GM23338 (cell line): ENCODE data around the gene MANSC1. TPM values are rescaled to one million over a fixed set of nuclear protein-coding genes. Genes with fewer than 3 reads are reported as not detected.

ENCODE experiments used
- ATAC-seq: fragments of 200-7000 bp; cut with Tn5 transposase; 3 replicates; pipeline ENCODE4 v1.9.1; 2020
- DNase-seq: peaks from one replicate; pipeline ENCODE4 v3.0.0-alpha.2; 2015; ENCODE audit warnings: low spot score
- H2AFZ ChIP-seq: fragments of 200-600 bp; sonication (generic); 2 replicates; pipeline ENCODE4 v1.8.0; 2016; ENCODE audit warnings: antibody characterized with exemption, mild to moderate bottlenecking, moderate library complexity
- H3F3A ChIP-seq: fragments of 200-600 bp; sonication (generic); replicated peaks from 2 replicates; pipeline ENCODE4 v1.8.0; 2017; ENCODE audit warnings: antibody characterized with exemption, mixed run types, low read depth
- H3K27ac ChIP-seq: fragments of 200-600 bp; sonication (generic); 2 replicates; pipeline ENCODE4 v1.6.1; 2016; ENCODE audit warnings: low read depth
- H3K27me3 ChIP-seq: fragments of 200-600 bp; sonication (generic); 2 replicates; pipeline ENCODE4 v1.8.0; 2016; ENCODE audit warnings: mild to moderate bottlenecking, mixed run types, moderate library complexity; ENCODE audit not compliant: insufficient read depth
- H3K36me3 ChIP-seq: fragments of 200-600 bp; sonication (generic); 2 replicates; pipeline ENCODE4 v1.8.0; 2016; ENCODE audit warnings: mild to moderate bottlenecking; ENCODE audit not compliant: insufficient read depth
- H3K4me1 ChIP-seq: fragments of 200-600 bp; sonication (generic); 2 replicates; pipeline ENCODE4 v1.8.0; 2016; ENCODE audit warnings: mild to moderate bottlenecking, moderate library complexity; ENCODE audit not compliant: insufficient read depth
- H3K4me2 ChIP-seq: fragments of 200-600 bp; sonication (generic); 2 replicates; pipeline ENCODE4 v1.7.1; 2017; ENCODE audit warnings: mixed run types
- H3K4me3 ChIP-seq: fragments of 200-600 bp; sonication (generic); 2 replicates; pipeline ENCODE4 v1.6.1; 2016; ENCODE audit warnings: mixed run types
- H3K79me2 ChIP-seq: fragments of 200-600 bp; sonication (generic); replicated peaks from 2 replicates; pipeline ENCODE4 v1.8.0; 2017; ENCODE audit warnings: mild to moderate bottlenecking; ENCODE audit not compliant: insufficient read depth
- H3K9me2 ChIP-seq: fragments of 200-600 bp; sonication (generic); 2 replicates; pipeline ENCODE4 v1.8.0; 2017; ENCODE audit not compliant: insufficient read depth
- H4K20me1 ChIP-seq: fragments of 200-600 bp; sonication (generic); replicated peaks from 2 replicates; pipeline ENCODE4 v1.8.0; 2017; ENCODE audit warnings: mild to moderate bottlenecking; ENCODE audit not compliant: insufficient read depth
- H3K27ac Mint-ChIP-seq: 2 replicates; pipeline ENCODE4 v1.8.0; 2020; ENCODE audit warnings: inconsistent platforms, mild to moderate bottlenecking, moderate library complexity, mixed read lengths
- H3K27me3 Mint-ChIP-seq: 3 replicates; pipeline ENCODE4 v1.8.0; 2022; ENCODE audit warnings: low read depth, mild to moderate bottlenecking, moderate library complexity, mixed read lengths, inconsistent platforms; ENCODE audit not compliant: insufficient read depth, poor library complexity
- H3K36me3 Mint-ChIP-seq: 3 replicates; pipeline ENCODE4 v1.8.0; 2021; ENCODE audit warnings: low read depth, mild to moderate bottlenecking, inconsistent platforms, moderate library complexity, mixed read lengths
- H3K4me1 Mint-ChIP-seq: 3 replicates; pipeline ENCODE4 v1.8.0; 2020; ENCODE audit warnings: mild to moderate bottlenecking, inconsistent platforms, mixed read lengths
- H3K4me3 Mint-ChIP-seq: 3 replicates; pipeline ENCODE4 v1.8.0; 2021; ENCODE audit warnings: moderate library complexity, mild to moderate bottlenecking, inconsistent platforms, mixed read lengths
- H3K9me3 Mint-ChIP-seq: 3 replicates; pipeline ENCODE4 v1.8.0; 2020; ENCODE audit warnings: moderate library complexity, mild to moderate bottlenecking, inconsistent platforms, mixed read lengths
- EZH2 ChIP-seq: fragments of 200-600 bp; sonication (generic); IDR thresholded peaks from one replicate; pipeline ENCODE4 v1.8.0; 2017; ENCODE audit warnings: antibody characterized with exemption, mild to moderate bottlenecking, low read depth; ENCODE audit not compliant: unreplicated experiment
- EZH2phosphoT487 ChIP-seq: fragments of 200-600 bp; sonication (generic); IDR thresholded peaks from one replicate; pipeline ENCODE4 v1.8.1; 2018; ENCODE audit warnings: antibody characterized with exemption; ENCODE audit not compliant: unreplicated experiment
- JUNB ChIP-seq: IDR thresholded peaks from one replicate; pipeline ENCODE4 v1.6.1; 2016; ENCODE audit warnings: antibody characterized with exemption; ENCODE audit not compliant: unreplicated experiment
- NANOG ChIP-seq: IDR thresholded peaks from 2 replicates; pipeline ENCODE4 v1.6.1; 2016; ENCODE audit warnings: antibody characterized with exemption, borderline replicate concordance
- POLR2AphosphoS5 ChIP-seq: IDR thresholded peaks from 2 replicates; pipeline ENCODE4 v1.6.1; 2016; ENCODE audit warnings: antibody characterized with exemption, low read depth
- REST ChIP-seq: IDR thresholded peaks from one replicate; pipeline ENCODE4 v1.6.1; 2018; ENCODE audit warnings: antibody characterized with exemption; ENCODE audit not compliant: unreplicated experiment
- STAT1 ChIP-seq: IDR thresholded peaks from one replicate; pipeline ENCODE4 v1.6.1; 2016; ENCODE audit warnings: antibody characterized with exemption; ENCODE audit not compliant: unreplicated experiment
- ZNF114 ChIP-seq: fragments of 250-450 bp; sonication (Bioruptor Pico); IDR thresholded peaks from 2 replicates; pipeline ENCODE4 v1.5.0; 2020; ENCODE audit warnings: mild to moderate bottlenecking, moderate library complexity
- ZNF331 ChIP-seq: fragments of 250-450 bp; sonication (Bioruptor Pico); IDR thresholded peaks from 2 replicates; pipeline ENCODE4 v1.5.0; 2020; ENCODE audit warnings: low read depth, mild to moderate bottlenecking, moderate library complexity
- ZNF462 ChIP-seq: fragments of 250-450 bp; sonication (Bioruptor Pico); IDR thresholded peaks from 2 replicates; pipeline ENCODE4 v1.5.0; 2020; ENCODE audit warnings: mild to moderate bottlenecking, moderate library complexity
- polyA plus RNA-seq: library from polyadenylated mRNA; unstranded; fragments of >200 nt; fragmentation: Nextera tagmentation; extraction: Ambion mirVana; gene quantifications from 2 replicates; pipeline ENCODE4 v1.2.1, GENCODE V29; 2016
- total RNA-seq: library from RNA; depleted of rRNA; stranded (reverse); fragments of >200 nt; shearing (Covaris generic); gene quantifications from 2 replicates; pipeline ENCODE4 v1.2.3, GENCODE V29; 2014

Gene MANSC1
- total and polyA plus RNA-seq, 2 experiments from 2014 or later: 4.4 to 5.1 TPM

DNA sequence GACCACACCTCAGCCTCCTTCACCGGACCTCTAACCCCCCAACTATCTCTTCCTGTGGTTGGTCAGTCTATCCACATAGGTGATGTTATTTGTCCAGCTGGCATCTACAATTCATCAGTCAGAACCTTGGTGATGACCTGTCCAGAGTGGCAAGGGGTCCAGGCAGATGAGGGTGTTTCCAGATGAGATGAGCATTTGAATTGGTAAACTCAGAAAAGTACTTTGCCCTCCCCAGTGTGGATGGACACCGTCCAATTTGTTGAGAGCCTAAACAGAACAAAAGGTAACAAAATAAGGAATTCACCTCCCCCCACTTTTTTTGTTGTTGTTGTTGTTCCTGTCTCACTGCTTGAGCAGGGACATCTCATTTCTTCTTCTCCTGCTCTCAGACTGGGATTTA is 48.9 kb downstream of the MANSC1 start:
- no peak overlapping the region for H3K4me3 ChIP-seq
- Mint-ChIP-seq H3K36me3 (0 out of 3 replicates have a peak, but pooled peaks cover 3% of the 10 kb centered on the region), H3K4me3 (no peak overlapping the region), H3K27ac (no peak overlapping the region), H3K4me1 (no peaks in the 10 kb centered on the region), H3K27me3 (peaks cover 2% of the 10 kb centered on the region), H3K9me3 (peaks cover 9% of the 10 kb centered on the region; the same call in 2 of the 3 replicates)
- H3K4me2 ChIP-seq: no peak overlapping the region
- no peaks in the 10 kb centered on the region for H3K36me3 ChIP-seq
- H3K79me2 ChIP-seq: no peaks in the 10 kb centered on the region
- H3F3A ChIP-seq: no peaks in the 10 kb centered on the region
- H3K9me2 ChIP-seq: peaks cover 2% of the 10 kb centered on the region; the same call in 1 of the 2 replicates
- no peaks in the 10 kb centered on the region for H4K20me1 ChIP-seq
- TF ChIP-seq EZH2: no peak
- TF ChIP-seq ZNF331 (CRISPR knock-in tag): no peak
- TF ChIP-seq JUNB: no peak
- TF ChIP-seq POLR2AphosphoS5: no peak
- TF ChIP-seq EZH2phosphoT487: no peak
- DNase-seq (no peak), ATAC-seq (no peak)
- no peak overlapping the region for H3K27ac ChIP-seq
- H3K4me1 ChIP-seq: no peaks in the 10 kb centered on the region
- no peak overlapping the region for H2AFZ ChIP-seq
- no peaks in the 10 kb centered on the region for H3K27me3 ChIP-seq

- no peak overlapping the region for H3K4me3 Mint-ChIP-seq
- ATAC-seq (no peak), DNase-seq (no peak)
- Histone ChIP-seq H4K20me1 (no peaks in the 10 kb centered on the region), H3K79me2 (no peaks in the 10 kb centered on the region), H3F3A (no peaks in the 10 kb centered on the region), H3K9me2 (no peaks in the 10 kb centered on the region), H3K4me3 (no peak overlapping the region), H3K27ac (no peak overlapping the region), H3K27me3 (no peaks in the 10 kb centered on the region), H3K4me2 (no peak overlapping the region), H2AFZ (peak overlapping the region; percentile 69), H3K4me1 (peaks cover 15% of the 10 kb centered on the region; the same call in 1 of the 2 replicates), H3K36me3 (no peaks in the 10 kb centered on the region)
- peaks cover 5% of the 10 kb centered on the region; the same call in 1 of the 3 replicates for H3K9me3 Mint-ChIP-seq
- peaks cover 25% of the 10 kb centered on the region for H3K4me1 Mint-ChIP-seq
- no peaks in the 10 kb centered on the region for H3K36me3 Mint-ChIP-seq
- H3K27ac Mint-ChIP-seq: no peak overlapping the region
- H3K27me3 Mint-ChIP-seq: peaks cover 4% of the 10 kb centered on the region
- TF ChIP-seq ZNF114: no peak
- no peak for TF ChIP-seq POLR2AphosphoS5
- no peak for TF ChIP-seq EZH2
- TF ChIP-seq NANOG: no peak
- no peak for TF ChIP-seq EZH2phosphoT487
- no peak for TF ChIP-seq ZNF462 (CRISPR knock-in tag)
- no peak for TF ChIP-seq STAT1
- no peak for TF ChIP-seq REST
Observed at GRCh38 chr12:12297201-12297830, 52.7 kb downstream of the MANSC1 start.
